Loucy (cell line): ENCODE measurements around the gene C14orf180.

Experiments used
- H2AFZ ChIP-seq: fragments of 200-600 bp; sonication (generic); 2 replicates; pipeline ENCODE4 v1.6.0; 2016; ENCODE audit warnings: antibody characterized with exemption, mild to moderate bottlenecking, low read length, moderate library complexity
- H3F3A ChIP-seq: fragments of 200-600 bp; 2 replicates; pipeline ENCODE4 v1.6.0; 2016; ENCODE audit warnings: antibody characterized with exemption, low read depth, mild to moderate bottlenecking
- H3K27me3 ChIP-seq: fragments of 200-600 bp; sonication (generic); 2 replicates; pipeline ENCODE4 v1.6.1; 2014; ENCODE audit warnings: low read length, mild to moderate bottlenecking; ENCODE audit not compliant: insufficient read depth, poor library complexity, severe bottlenecking
- H3K36me3 ChIP-seq: fragments of 200-600 bp; sonication (generic); 2 replicates; pipeline ENCODE4 v1.6.1; 2016; ENCODE audit warnings: low read length; ENCODE audit not compliant: insufficient read depth
- H3K4me1 ChIP-seq: fragments of 200-600 bp; sonication (generic); 2 replicates; pipeline ENCODE4 v1.5.1; 2014; ENCODE audit warnings: low read length, mild to moderate bottlenecking; ENCODE audit not compliant: insufficient read depth, poor library complexity, severe bottlenecking
- H3K4me2 ChIP-seq: fragments of 200-600 bp; sonication (generic); 2 replicates; pipeline ENCODE4 v1.6.0; 2014; ENCODE audit warnings: antibody characterized with exemption, low read length, low read depth, mild to moderate bottlenecking; ENCODE audit not compliant: poor library complexity, severe bottlenecking
- H3K4me3 ChIP-seq: fragments of 200-600 bp; sonication (generic); 2 replicates; pipeline ENCODE4 v1.5.1; 2014; ENCODE audit warnings: low read length, mild to moderate bottlenecking, mixed read lengths; ENCODE audit not compliant: poor library complexity, severe bottlenecking
- H3K79me2 ChIP-seq: fragments of 200-600 bp; sonication (generic); 2 replicates; pipeline ENCODE4 v1.6.1; 2014; ENCODE audit warnings: low read length; ENCODE audit not compliant: insufficient read depth
- H3K9ac ChIP-seq: fragments of 200-600 bp; sonication (generic); 2 replicates; pipeline ENCODE4 v1.6.0; 2014; ENCODE audit warnings: mild to moderate bottlenecking, low read depth, low read length, moderate library complexity; ENCODE audit not compliant: poor library complexity, severe bottlenecking
- H3K9me2 ChIP-seq: fragments of 200-600 bp; sonication (generic); replicated peaks from 2 replicates; pipeline ENCODE4 v1.6.1; 2016; ENCODE audit warnings: low read depth, low read length, mixed read lengths
- H3K9me3 ChIP-seq: fragments of 200-600 bp; sonication (generic); 2 replicates; pipeline ENCODE4 v1.6.1; 2014; ENCODE audit warnings: mild to moderate bottlenecking, antibody characterized with exemption, low read length, low read depth; ENCODE audit not compliant: insufficient read depth
- H4K20me1 ChIP-seq: fragments of 200-600 bp; sonication (generic); 2 replicates; pipeline ENCODE4 v1.6.0; 2014; ENCODE audit warnings: antibody characterized with exemption, low read length, mild to moderate bottlenecking; ENCODE audit not compliant: insufficient read depth, poor library complexity, severe bottlenecking
- CTCF ChIP-seq: fragments of 200-600 bp; sonication (generic); conservative IDR thresholded peaks from 2 replicates; pipeline ENCODE4 v1.5.1; 2014; ENCODE audit warnings: mild to moderate bottlenecking, antibody characterized with exemption, low read length
- EZH2phosphoT487 ChIP-seq: fragments of 200-600 bp; IDR thresholded peaks from 2 replicates; pipeline ENCODE4 v1.6.1; 2018; ENCODE audit warnings: antibody characterized with exemption, mild to moderate bottlenecking, moderate library complexity, borderline replicate concordance

Gene C14orf180

DNA sequence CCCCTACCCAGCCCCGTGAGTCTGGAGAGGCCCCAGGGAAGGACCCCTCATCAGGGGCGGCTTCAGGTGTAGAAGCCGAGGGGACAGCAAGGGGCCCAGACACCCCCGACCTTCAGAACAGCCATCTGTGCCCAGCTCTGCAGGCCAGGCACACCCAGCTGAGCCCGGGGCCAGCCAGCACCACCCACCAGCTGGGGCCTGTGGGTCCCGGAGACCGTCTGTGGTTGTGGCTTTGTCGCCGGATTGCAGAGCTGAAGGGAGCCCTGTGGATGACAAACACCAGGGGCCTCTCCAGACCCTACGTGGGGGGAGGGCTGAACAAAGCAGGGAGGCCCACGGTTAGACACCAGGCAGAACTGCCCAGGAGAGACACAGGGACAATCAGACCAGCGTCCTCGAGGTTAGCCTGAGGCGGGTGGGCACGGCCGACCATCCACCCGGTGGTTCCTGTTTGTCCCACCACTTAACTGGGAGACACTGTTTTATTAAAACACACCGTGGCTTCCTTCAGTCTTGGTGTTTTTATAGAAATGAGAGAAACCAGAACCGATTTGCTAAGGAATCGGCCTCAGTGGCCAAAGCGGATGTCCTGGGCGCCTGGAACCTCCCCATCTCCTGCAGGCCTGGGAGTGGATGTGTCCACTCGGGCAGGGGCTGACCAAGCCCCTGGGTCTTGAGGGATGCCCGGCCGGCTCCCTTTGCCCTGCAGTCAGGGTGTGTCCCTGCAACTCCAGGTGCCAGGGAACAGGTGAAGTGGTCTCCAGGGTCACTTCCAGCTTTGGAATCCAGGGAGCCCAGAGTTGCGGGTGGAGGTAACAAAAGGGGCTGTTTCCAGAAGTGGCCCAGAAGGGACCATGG is 10.0 kb downstream of the C14orf180 start:
- Histone ChIP-seq H3F3A (no peaks in the 10 kb centered on the region), H3K4me2 (no peak overlapping the region)

GRCh38 chr14:104590240-104590965 is 10.8 kb downstream of the C14orf180 start:
- Histone ChIP-seq H3K4me2 (no peak overlapping the region), H3K79me2 (no peaks in the 10 kb centered on the region), H3K4me1 (no peaks in the 10 kb centered on the region), H2AFZ (no peak overlapping the region), H3K36me3 (no peaks in the 10 kb centered on the region), H4K20me1 (no peaks in the 10 kb centered on the region), H3K4me3 (no peak overlapping the region), H3K9me3 (no peaks in the 10 kb centered on the region), H3F3A (no peaks in the 10 kb centered on the region), H3K9ac (no peak overlapping the region), H3K9me2 (no peaks in the 10 kb centered on the region), H3K27me3 (no peaks in the 10 kb centered on the region)
- TF ChIP-seq CTCF (no peak), EZH2phosphoT487 (no peak)

More for the DNA sequence above, 10.0 kb downstream of the C14orf180 start:
- Histone ChIP-seq H3K9ac (no peak overlapping the region), H3K36me3 (no peaks in the 10 kb centered on the region), H3K9me2 (no peaks in the 10 kb centered on the region), H3K27me3 (no peaks in the 10 kb centered on the region), H3K79me2 (no peaks in the 10 kb centered on the region), H3K4me1 (no peaks in the 10 kb centered on the region), H3K4me3 (no peak overlapping the region), H4K20me1 (no peaks in the 10 kb centered on the region), H3K9me3 (no peaks in the 10 kb centered on the region), H2AFZ (no peak overlapping the region)
- TF ChIP-seq EZH2phosphoT487: no peak
- TF ChIP-seq CTCF: no peak

- H3K9ac ChIP-seq: no peak overlapping the region
Observed at GRCh38 chr14:104591031-104591430, 11.5 kb downstream of the C14orf180 start.

More at GRCh38 chr14:104591031-104591430, 11.5 kb downstream of the C14orf180 start:
- Histone ChIP-seq H3K9me2 (no peaks in the 10 kb centered on the region), H3K4me3 (no peak overlapping the region), H2AFZ (no peak overlapping the region), H3K9me3 (no peaks in the 10 kb centered on the region), H3K4me2 (no peak overlapping the region), H4K20me1 (no peaks in the 10 kb centered on the region), H3K79me2 (no peaks in the 10 kb centered on the region), H3K36me3 (no peaks in the 10 kb centered on the region), H3K27me3 (no peaks in the 10 kb centered on the region), H3K4me1 (no peaks in the 10 kb centered on the region), H3F3A (no peaks in the 10 kb centered on the region)
- TF ChIP-seq CTCF: no peak
- no peak for TF ChIP-seq EZH2phosphoT487
